NCI-H1092 (cell line): ENCODE results near the gene GUCY2D.
"Not testable (repeated sequence)": the region's sequence is repeated elsewhere in the genome, so short reads cannot be mapped to it uniquely, and the experiment has no call there.

Experiments
- DNase-seq: peaks from one replicate; lab custom pipeline; 2025; lab: John Stamatoyannopoulos, UW

GUCY2D gene

GRCh38 chr17:8044819-8045810 lies 42.7 kb downstream of the GUCY2D start:
- no peak for DNase-seq

DNA sequence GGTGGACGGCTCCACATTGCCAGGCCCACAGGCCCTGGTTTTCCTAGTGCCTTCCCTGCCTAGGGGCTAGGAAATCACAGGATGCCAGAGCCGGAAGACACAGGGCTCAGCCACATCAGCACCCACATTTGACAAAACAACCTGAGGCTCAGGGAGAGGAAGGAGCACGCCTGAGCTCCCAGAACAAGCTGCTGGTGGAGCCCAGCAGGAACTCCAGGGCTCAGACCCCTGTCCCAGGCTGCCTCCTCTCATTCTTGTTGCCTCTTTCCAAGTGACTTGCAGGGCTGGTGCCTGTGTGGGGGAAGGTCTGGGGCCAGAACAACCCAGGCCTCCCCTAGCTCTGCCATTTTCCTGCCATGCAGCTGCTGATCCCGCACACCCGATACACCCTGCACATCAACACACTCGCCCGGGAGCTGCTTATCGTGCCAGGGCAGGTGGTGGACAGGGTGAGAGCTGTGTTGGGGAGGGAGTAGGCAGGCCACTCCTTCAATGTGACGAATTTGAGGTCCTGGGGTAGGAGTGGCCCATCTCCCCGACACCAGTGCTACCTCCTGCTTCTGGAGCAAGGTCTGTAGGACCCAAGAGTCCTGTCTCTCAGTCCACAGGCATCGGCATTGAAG lies 44.0 kb downstream of the GUCY2D start:
- DNase-seq = no peak

DNA sequence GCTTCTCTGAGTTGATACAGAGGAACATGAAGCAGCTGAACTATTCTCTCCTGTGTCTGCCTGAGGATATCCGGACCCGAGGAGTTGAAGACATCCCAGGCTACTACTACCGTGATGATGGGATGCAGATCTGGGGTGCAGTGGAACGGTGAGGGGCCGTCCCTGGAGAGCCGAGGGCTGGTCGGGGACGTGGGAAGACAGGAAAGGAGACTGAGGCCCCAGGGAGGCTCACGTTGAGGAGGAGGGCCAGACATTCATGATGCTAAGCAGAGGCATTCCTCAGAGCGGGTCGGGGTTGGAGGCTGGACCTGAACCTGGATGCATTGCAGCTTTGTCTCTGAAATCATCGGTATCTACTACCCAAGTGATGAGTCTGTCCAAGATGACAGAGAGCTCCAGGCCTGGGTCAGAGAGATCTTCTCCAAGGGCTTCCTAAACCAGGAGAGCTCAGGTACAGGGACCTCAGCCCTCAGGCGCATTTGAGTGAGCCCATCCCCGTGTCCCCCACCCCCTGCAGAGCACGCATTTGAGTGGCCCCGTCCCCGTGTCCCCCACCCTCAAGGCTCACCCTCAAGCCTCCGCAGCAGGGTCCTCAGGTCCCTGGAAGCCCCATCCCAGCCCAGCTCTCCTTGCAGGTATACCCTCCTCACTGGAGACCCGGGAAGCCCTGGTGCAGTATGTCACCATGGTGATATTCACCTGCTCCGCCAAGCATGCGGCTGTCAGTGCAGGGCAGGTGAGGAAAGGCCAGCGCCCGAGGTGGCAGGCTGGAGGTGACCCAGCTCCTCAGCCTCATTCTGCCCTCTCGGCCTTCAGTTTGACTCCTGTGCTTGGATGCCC lies 44.7 kb downstream of the GUCY2D start:
- DNase-seq = no peak

- DNase-seq = no peak
Observed at GRCh38 chr17:8047769-8048110, 45.3 kb downstream of the GUCY2D start.

DNA sequence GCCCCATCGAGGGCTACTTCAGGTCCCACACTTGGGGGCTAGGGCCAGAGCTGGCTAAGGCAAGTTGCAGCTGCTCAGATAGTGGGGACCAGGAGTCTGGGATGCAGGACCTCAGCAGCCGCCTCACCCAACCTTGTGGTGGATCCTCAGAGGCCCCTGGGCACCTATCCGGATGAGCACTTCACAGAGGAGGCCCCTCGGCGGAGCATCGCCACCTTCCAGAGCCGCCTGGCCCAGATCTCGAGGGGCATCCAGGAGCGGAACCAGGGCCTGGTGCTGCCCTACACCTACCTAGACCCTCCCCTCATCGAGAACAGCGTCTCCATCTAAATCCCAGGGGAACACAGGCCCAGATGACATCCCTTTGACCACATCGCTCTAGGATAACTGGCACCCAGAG lies 45.8 kb downstream of the GUCY2D start:
- DNase-seq = no peak

DNA sequence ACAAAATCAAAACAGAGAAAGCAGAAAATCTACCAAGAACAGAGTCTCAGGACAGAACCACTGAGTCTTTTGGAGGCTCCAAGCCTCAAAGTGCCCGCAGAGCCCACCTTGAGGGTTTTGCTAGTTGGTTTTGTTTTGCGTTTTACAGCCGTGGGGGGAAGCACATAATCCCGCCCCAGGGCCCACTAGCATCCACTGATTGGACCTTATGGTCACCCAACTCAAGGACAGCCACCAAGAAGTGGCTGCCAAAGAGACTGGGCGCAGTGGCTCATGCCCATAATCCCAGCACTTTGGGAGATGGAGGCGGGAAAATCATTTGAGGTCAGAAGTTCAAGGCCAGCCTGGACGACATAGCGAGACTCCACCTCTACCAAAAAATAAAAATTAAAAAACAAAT lies 46.3 kb downstream of the GUCY2D start:
- DNase-seq = no peak

DNA sequence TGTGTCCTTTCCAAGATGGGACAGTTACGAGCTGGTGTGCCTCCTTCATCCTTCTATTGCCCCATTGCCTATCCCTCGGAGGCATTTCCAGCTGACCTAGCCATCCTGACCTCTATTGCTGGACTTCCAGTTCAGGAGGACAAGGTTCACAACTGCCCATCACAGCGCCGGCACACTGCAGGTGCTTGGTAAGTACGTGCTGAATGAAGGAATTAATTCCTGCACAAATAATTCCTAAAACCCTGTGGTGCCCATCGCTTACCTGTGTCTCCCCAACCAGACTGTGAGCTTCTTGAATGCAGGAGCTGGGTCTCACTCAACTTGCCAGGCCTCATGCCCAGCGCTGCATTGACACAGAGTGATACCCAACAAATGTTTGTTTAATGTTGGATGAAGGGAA lies 49.4 kb downstream of the GUCY2D start:
- DNase-seq = no peak

DNA sequence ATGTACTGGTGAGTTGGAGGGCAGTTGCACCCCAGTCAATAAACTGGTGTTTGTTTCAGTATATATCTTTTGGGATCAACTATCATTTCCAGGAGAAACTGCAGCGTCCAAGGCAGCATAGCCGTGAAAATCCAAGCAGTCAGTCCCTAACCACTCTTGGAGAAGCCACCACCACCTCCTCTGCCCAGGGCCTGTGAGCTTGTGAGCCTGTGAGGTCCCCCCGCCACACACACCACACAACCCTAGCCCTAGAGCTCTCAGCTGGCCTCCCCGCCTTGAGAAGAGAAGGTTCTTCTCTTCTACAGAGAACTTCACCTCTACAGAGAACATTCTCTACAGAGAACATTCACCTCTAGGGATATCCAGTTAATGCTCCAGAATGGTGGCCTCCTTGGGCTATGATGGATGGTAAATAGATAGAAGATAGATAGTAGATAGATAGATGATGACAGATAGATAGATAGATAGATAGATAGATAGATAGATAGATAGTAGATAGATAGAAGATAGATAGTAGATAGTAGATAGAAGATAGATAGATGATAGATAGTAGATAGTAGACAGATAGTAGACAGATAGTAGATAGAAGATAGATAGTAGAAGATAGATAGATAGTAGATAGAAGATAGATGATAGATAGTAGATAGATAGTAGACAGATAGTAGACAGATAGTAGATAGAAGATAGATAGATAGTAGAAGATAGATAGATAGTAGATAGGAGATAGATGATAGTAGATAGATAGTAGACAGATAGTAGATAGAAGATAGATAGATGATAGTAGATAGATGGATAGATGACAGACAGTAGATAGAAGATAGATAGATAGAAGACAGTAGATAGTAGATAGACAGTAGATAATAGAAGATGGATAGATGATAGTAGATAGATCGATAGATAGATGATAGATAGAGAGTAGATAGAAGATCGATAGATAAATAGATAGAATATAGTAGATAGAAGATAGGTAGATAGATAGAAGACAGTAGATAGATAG lies 50.1 kb downstream of the GUCY2D start:
- DNase-seq = no peak

GRCh38 chr17:8053600-8053999 lies 51.2 kb downstream of the GUCY2D start:
- no peak for DNase-seq

DNA sequence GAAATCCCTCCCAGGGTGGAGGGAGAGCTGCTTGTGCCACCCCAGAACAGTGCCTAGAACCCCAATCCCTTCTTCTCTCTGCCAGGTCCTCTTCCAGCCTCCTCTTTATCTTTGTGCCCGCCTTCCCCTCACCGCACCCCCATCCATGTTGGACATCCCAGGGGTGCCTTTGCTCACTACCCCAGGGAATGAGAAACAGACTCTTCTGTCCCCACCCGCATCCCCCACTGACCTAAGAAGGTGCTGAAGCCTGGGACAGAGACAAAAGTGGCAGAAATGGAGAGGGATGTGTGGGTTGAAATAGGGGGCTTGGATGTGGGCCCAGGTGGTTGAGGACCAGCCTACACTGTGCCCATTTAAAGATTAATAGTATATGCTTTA lies 53.4 kb downstream of the GUCY2D start:
- no peak for DNase-seq

DNA sequence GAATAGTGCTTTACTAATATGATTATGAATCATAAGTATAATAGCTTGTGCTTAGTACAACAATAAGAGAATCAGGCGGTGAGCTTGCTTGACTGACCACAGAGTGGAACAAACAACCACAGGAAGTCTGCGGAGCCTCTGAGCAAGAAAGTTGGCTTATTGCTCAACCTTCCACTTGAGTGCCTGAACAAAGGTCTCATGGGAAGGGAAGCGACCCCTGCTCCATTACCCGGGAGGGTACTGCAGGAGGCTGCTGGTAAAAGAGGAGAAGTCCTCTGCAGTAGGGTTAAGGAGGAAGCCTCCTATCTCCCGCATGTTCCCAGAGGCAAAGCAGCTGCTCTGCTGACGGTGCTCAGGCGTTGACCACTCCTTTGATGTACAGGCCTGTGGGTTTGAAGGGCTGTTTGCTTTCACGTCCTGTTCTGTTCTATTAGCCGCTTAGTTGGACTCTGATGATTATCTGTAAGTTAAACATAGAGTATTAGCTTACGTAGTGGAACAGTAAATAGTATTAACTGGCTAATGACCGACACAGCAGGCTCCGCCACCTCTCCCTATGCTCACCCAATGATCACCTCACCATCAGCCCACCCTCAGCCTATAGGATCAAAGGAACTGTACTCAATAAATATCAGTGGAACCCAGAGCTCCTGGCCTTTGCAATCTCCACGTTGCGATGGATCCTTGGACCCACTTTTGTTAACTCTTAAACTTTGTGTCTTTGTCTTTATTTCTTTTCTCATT lies 54.0 kb downstream of the GUCY2D start:
- no peak for DNase-seq

- DNase-seq = no peak
Observed at GRCh38 chr17:8056976-8057625, 54.7 kb downstream of the GUCY2D start.

GRCh38 chr17:8057691-8058114 lies 55.3 kb downstream of the GUCY2D start:
- DNase-seq = peak; percentile 34

- no peak for DNase-seq
Observed at GRCh38 chr17:8059131-8059530, 56.7 kb downstream of the GUCY2D start.

DNA sequence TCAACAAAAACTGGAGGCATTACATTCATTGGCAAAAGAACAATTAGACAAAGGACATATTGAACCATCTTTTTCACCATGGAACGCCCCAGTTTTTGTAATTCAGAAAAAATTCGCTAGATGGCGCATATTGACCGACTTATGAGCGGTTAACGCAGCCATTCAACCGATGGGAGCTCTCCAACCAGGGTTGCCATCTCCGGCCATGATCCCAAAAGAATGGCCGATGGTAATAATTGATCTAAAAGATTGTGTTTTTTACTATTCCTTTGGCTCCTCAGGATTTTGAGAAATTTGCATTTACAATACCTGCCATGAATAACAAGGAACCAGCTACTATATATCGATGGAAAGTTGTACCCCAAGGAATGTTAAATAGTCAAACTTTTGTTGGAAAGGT lies 57.9 kb downstream of the GUCY2D start:
- DNase-seq = peak; percentile 58

GRCh38 chr17:8061851-8062250 lies 59.4 kb downstream of the GUCY2D start:
- not testable (repeated sequence) for DNase-seq

DNA sequence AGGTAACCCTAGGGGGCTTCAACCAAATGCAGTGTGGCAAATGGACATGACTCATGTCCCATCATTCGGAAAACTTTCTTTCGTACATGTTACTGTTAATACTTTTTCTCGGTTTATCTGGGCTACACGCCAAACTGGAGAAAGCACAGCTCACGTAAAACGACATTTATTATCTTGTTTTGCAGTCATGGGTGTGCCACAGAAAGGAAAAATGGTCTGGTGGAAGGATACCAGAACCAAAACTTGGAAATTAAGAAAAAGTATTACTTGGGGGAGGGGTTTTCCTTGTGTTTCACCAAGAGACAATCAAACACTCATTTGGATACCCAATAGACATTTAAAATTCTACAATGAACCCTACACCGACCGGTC lies 60.0 kb downstream of the GUCY2D start:
- DNase-seq = no peak

GRCh38 chr17:8062807-8063483 lies 60.5 kb downstream of the GUCY2D start:
- no peak for DNase-seq

DNA sequence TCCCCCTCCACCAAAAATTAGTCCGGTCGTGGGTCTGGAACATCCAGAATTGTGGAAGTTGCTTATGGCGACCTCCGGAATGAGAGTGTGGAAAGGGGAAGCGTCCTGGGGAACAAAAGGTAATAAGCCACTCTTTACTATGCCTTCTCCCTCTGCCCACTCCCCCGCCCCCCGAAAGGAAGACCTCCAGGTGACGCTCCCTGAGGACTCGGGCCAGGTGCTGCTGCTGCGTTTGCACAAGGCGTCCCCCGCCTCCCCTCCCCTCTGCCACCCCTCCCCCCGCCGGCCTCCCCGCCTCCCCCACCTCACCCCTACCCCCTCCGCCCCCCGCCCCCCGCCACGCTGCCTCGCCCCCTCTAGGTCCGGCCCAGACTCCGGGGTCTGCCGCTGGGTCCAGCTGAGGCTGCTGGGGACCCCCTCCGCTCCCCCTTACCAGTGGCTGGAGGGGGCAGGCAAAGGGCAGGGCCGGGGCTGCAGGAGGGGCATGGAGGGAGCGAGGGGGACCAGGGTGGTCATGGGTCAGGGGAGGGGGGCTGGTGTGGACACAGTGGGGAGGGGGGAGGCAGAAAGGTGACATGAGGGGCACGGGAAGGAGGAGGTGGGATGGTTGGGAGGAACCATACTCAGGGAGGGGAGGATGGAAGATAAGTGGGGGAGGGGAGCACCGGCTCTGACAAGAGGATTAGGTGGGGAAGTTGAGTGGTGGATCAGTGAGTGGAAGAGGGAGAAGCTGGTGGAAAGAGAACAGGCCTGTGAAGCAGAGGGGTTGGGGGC lies 61.5 kb downstream of the GUCY2D start:
- DNase-seq = no peak
